Chondrocyte (in vitro differentiated cells): ENCODE measurements around the gene DLG2. TPM values are rescaled to one million over a fixed set of nuclear protein-coding genes. Genes with fewer than 3 reads are reported as not detected.

ENCODE experiments used
- DNase-seq: peaks from one replicate; pipeline ENCODE4 v3.0.0; 2021; ENCODE audit warnings: mixed read lengths, low spot score
- H3K27ac Mint-ChIP-seq: one replicate; pipeline ENCODE4 v1.8.0; 2021; ENCODE audit warnings: mild to moderate bottlenecking, moderate library complexity, mixed read lengths; ENCODE audit not compliant: unreplicated experiment
- H3K27me3 Mint-ChIP-seq: 2 replicates; pipeline ENCODE4 v1.8.0; 2021; ENCODE audit warnings: low read depth, mixed read lengths
- H3K36me3 Mint-ChIP-seq: 2 replicates; pipeline ENCODE4 v1.8.0; 2021; ENCODE audit warnings: low read depth, mixed read lengths
- H3K4me1 Mint-ChIP-seq: 2 replicates; pipeline ENCODE4 v1.8.0; 2021; ENCODE audit warnings: low read depth, mild to moderate bottlenecking, mixed read lengths
- H3K4me3 Mint-ChIP-seq: one replicate; pipeline ENCODE4 v1.8.0; 2021; ENCODE audit warnings: mild to moderate bottlenecking, moderate library complexity, mixed read lengths; ENCODE audit not compliant: unreplicated experiment
- H3K9me3 Mint-ChIP-seq: 2 replicates; pipeline ENCODE4 v1.8.0; 2021; ENCODE audit warnings: low read depth, mixed read lengths
- total RNA-seq: library from RNA; stranded (reverse); gene quantifications from 3 replicates; pipeline ENCODE4 v1.2.1, GENCODE V29; 2021
- TF ChIP-seq, protein P1 (sequence below): fragments of 200-600 bp; sonication (generic); IDR thresholded peaks from 2 replicates; pipeline ENCODE4 v1.5.0; 2021; ENCODE audit warnings: antibody characterized with exemption, mild to moderate bottlenecking, moderate library complexity

Gene DLG2
- total RNA-seq, 1 donor from 2014 or later: 1.3 TPM

DNA sequence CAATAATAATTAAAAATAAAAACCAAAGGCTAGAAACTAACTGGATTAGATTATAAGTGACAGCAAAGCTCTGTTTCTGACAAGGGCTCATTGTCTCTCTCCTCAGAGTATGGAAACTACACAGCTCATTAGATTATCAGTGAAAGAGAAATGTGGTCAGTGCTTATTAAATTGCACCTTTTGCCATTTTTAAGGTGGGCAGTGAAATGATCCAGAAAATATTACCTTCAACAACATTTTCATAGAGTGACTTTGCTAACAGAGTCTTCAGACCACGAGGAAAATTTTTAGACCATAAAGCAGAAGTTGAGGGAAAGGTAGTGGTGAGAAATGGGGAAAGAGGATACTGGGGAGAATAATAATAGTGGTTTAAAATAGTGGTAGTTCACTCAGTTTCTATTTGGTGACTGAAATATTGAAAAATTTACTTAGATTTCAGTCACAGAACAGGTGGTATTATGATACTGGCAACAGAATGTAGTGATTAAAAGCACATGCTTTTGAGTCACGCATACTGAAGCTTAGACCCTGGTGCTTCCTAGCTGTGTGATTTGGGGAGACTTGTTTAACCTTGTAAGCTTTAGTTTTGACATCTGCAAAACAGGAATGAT is 1657.0 kb downstream of the DLG2 start:
- H3K27ac Mint-ChIP-seq: no peak overlapping the region
- H3K27me3 Mint-ChIP-seq: peaks cover 20% of the 10 kb centered on the region
- no peaks in the 10 kb centered on the region for H3K9me3 Mint-ChIP-seq
- TF ChIP-seq, protein P1, sequence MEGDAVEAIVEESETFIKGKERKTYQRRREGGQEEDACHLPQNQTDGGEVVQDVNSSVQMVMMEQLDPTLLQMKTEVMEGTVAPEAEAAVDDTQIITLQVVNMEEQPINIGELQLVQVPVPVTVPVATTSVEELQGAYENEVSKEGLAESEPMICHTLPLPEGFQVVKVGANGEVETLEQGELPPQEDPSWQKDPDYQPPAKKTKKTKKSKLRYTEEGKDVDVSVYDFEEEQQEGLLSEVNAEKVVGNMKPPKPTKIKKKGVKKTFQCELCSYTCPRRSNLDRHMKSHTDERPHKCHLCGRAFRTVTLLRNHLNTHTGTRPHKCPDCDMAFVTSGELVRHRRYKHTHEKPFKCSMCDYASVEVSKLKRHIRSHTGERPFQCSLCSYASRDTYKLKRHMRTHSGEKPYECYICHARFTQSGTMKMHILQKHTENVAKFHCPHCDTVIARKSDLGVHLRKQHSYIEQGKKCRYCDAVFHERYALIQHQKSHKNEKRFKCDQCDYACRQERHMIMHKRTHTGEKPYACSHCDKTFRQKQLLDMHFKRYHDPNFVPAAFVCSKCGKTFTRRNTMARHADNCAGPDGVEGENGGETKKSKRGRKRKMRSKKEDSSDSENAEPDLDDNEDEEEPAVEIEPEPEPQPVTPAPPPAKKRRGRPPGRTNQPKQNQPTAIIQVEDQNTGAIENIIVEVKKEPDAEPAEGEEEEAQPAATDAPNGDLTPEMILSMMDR: no peak
- H3K36me3 Mint-ChIP-seq: no peaks in the 10 kb centered on the region
- no peaks in the 10 kb centered on the region for H3K4me1 Mint-ChIP-seq
- no peak overlapping the region for H3K4me3 Mint-ChIP-seq
- no peak for DNase-seq

DNA sequence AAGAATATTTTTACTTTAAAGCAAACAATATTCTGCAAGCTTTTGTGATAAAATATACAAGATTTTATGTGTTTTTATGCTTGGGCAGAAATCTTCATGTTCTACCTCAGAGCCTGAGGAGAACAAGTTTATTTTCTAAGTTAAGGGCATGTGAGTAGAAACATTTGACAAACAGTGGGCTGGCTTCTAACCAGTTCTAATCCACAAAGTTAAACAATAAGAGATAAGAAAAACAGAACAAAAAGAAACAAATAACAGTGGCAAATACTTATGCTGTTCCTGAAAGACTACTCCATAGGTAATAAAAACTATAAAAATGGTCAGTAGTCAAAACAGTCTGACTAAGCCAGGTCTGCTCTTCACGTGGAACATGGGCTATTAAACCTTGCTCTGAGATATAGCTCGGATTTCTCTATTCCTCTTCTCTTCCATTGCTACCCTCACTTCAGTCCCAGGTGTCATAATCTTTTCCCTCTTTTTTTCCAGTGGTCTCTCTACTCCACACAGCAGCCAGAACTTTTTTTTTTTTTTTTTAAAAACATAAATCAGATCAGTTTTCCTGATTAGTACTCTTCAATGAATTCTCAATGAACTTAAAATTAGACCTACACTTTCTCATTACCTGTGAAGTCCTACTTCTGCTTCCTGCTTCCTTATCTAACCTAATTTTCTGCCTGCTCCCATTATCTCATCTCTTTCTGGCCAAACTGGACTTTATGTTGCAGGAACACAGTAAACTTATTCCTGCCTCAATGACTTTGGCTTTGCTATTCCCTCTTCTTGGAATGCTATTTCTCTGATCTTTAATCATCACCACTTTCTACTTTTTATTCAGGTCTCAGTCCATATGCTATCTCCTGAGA is 1669.9 kb downstream of the DLG2 start:
- no peaks in the 10 kb centered on the region for H3K36me3 Mint-ChIP-seq
- H3K27ac Mint-ChIP-seq: no peak overlapping the region
- H3K27me3 Mint-ChIP-seq: peaks cover 11% of the 10 kb centered on the region
- TF ChIP-seq, protein P1: no peak
- H3K9me3 Mint-ChIP-seq: no peaks in the 10 kb centered on the region
- H3K4me3 Mint-ChIP-seq: no peak overlapping the region
- no peak for DNase-seq
- no peaks in the 10 kb centered on the region for H3K4me1 Mint-ChIP-seq

DNA sequence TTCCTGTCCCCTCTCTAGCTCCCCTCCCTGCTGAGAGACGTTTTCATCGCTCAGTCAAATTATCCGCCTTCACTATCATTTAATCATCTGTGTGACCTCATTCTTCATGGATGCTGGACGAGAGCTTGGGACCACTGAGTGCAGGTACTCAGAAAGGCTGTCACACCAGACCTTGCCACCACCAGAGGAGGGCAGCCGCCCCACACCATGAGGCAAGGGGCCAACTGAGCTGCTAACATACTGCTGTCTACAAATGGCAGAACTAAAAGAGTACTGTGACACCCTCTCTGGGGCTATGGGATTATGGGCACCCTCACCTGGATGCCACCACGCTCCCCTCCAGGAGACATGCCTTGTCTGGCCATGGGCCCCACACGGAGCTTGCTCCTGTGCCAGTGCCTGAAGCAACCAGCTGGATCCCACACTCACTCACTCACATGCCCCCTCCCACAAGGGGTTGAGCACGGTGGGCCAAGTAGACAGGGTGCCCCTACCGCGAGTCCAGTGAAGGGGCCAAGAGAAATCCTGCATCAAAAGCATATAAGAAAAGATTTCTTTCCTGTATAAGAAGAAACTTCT is 1670.9 kb downstream of the DLG2 start:
- no peak overlapping the region for H3K27ac Mint-ChIP-seq
- no peak overlapping the region for H3K4me3 Mint-ChIP-seq
- H3K27me3 Mint-ChIP-seq: peaks cover 9% of the 10 kb centered on the region
- no peaks in the 10 kb centered on the region for H3K36me3 Mint-ChIP-seq
- DNase-seq: no peak
- no peaks in the 10 kb centered on the region for H3K4me1 Mint-ChIP-seq
- TF ChIP-seq, protein P1: no peak
- H3K9me3 Mint-ChIP-seq: no peaks in the 10 kb centered on the region

DNA sequence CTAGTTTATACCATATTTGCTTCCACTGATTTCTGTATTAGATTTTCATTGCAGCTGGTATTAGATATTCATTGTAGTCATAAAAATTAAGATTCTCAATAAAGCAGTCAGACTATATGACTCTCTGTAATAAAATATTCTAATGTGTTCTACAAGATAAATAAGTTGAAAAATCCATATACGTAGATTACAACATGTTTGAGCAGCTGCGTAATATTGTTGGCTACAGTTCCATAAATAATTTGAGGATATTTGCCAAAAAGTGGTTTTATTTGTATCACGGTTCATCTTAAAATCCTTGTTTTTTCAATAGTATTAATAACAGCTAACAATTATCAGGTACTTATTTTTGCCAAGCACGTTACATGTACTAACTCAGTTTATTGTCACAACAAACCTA is 1672.4 kb downstream of the DLG2 start:
- Mint-ChIP-seq H3K36me3 (no peaks in the 10 kb centered on the region), H3K4me1 (no peaks in the 10 kb centered on the region), H3K27ac (no peak overlapping the region), H3K9me3 (no peaks in the 10 kb centered on the region), H3K27me3 (peaks cover 9% of the 10 kb centered on the region), H3K4me3 (no peak overlapping the region)
- no peak for DNase-seq
- TF ChIP-seq, protein P1: no peak

DNA sequence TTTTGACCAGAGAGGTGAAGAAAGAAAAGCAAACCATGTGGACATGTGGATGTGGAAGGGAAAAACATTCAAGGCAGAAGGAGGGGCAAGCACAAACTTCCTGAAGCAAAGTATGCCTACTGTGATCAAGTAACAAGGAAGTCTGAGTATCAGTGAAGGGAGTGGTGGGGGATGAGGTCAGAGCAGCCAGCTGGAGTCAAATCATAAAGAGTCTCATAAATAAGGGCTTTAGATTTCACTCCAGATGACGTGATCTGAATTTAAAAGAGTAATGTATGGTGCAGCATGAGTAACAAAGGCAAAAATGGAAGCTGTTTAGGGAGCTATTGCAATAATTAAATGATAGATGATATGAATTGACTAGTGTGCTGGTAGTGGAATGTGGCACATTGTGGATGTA is 1675.6 kb downstream of the DLG2 start:
- no peaks in the 10 kb centered on the region for H3K36me3 Mint-ChIP-seq
- DNase-seq: no peak
- no peak overlapping the region for H3K4me3 Mint-ChIP-seq
- H3K4me1 Mint-ChIP-seq: no peaks in the 10 kb centered on the region
- H3K27ac Mint-ChIP-seq: no peak overlapping the region
- TF ChIP-seq, protein P1: no peak
- no peaks in the 10 kb centered on the region for H3K9me3 Mint-ChIP-seq
- peaks cover 4% of the 10 kb centered on the region for H3K27me3 Mint-ChIP-seq
